NCI-H2196 (cell line): ENCODE results near the gene AIFM3.
"Not testable (repeated sequence)": the region's sequence is repeated elsewhere in the genome, so short reads cannot be mapped to it uniquely, and the experiment has no call there.

ENCODE experiments used
- DNase-seq: peaks from one replicate; lab custom pipeline; 2025; ENCODE audit not compliant: unreplicated experiment; lab: John Stamatoyannopoulos, UW

The AIFM3 gene

DNA sequence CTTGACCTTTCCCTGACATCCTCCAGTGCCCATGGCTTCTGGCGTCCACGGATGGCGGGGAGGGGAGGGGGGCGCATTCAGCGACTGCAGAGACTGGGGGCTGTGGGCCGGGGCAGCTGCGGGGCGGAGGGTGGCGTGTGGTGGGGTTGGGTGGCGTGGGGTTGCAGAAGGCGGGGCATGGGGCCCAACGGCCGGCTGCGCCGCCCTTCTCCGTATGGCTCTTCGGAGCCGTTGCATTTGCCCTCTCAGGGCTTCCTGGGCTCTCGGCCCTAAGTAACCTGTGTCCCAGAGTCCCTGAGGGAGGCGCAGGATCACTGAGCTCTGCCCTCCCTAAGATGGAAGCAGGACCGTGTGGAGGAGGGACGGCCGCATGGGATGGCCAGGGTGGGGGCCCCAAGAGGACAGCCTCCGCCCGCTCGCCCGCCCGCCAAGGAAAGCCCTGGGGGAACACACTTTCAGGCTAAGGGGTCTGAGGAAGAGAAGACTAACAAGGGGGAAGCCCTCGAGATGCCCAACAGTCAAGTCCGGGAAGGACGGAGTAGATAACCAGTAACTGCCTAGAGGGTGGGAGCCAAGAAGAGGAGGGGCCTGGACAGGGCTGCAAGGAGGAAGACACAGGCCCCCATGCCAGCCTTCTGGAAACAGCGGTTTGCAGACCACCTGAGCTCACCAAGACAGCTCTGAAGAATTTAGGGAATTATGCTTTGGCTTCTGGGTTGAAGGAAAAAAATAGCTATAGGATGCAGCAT is 9.2 kb upstream of the AIFM3 start:
- no peak for DNase-seq

DNA sequence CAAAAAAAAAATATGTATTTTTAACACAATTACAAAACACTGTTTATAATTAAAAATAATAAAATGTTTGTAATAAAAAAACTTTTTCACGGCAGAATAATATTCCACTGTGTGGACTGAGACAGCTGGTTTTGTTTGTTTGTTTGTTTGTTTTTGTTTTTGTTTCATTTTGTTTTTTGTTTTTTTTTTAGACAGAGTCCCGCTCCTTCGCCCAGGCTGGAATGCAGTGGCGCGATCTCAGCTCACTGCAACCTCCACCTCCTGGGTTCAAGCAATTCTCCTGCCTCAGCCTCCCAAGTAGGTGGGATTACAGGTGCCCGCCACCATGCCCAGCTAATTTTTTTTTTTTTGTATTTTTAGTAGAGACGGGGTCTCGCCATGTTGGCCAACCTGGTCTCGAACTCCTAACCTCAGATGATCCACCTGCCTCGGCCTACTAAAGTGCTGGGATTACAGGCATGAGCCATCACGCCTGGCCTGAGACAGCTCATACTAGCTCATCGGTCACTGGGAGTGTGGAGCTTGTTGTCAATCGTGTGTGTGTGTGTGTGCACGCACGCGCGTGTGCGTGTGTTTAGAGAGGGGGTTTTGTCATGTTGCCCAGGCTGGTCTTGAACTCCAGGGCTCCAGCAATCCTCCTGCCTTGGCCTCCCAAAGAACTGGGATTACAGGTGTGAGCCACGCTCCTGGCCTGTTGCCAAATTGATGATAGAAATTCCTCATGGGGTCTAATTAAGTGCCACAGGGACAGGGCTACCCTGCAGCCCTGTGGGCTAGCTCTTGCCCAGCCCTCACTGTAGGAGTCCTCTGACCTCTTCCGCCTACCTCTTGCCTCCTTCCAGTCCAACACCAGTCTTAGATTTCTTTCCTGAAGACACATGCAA is 7.2 kb upstream of the AIFM3 start:
- no peak for DNase-seq

DNA sequence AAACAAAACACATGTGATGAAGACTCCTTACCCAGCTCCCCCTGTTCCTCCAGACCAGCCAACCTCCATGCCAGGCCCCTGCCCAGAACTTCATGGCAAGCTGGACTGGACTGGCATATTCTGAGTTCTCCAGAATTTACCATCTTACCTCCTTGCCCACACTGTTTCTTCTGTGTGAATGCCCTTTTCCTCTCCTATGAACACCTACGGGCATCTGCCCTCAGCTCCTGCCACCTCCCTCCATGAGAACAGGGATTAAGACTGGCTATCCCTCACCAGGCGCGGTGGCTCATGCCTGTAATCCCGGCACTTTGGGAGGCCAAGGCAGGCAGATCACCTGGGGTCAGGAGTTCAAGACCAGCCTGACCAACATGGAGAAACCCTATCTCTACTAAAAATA is 6.4 kb upstream of the AIFM3 start:
- no peak for DNase-seq

DNA sequence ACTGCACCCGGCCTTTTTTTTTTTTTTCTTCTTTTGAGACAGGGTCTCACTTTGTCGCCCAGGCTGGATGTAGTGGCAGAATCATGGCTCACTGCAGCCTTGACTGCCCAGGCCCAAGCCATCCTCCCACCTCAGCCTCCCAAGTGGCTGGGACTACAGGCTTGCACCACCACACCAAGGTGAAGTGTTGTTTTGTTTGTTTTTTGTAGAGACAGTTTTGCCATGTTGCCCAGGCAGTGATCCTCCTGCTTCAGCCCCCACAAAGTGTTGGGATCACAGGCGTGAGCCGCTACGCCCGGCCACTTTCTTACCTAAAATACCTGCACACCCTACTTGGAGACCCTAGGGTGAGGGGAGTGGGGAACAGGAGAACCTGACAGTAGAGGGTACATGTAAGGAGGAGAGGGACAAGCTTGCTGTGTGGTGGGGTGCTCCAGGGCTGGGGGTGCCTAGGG is 4.5 kb upstream of the AIFM3 start:
- DNase-seq: no peak

DNA sequence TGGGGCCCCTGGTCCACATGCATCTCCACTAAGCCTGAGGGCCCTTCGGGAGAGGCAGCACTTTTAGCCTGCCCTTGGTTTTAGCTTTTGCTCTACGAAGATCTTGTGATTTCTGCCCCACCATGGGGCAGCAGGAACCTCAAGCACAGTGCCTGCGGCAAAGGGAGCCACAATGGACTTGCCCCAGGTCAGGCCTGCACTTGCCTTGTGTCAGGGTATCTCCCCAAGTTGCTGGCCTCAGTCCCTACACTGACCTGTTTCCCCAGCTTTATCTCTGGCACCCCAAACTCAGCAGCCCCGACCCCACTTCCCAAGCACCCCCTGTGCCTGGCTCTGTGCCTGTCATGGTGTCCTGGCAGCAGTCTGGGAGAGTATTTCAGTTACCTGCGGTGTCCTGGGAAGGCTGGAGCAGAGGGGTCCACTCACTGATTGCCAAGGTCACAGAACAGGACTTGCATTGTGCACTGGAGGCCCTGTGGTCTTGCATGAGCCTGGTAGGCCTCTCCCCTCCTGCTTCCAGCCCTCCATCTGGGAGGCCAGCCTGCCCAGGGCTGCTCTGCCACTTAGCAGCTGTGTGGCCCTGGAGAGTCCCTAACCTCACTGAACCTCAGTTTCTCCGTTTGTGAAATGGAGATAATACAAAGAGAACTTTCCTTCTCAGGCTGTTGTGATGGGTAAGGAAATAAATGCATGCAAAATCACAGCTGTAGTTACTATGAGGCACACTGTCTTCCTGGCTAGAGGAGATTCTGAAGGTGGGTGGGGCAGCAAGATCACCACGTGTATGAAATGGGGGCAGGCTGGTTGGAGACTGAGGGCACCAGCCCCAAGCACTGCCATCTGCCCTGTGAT is 3.6 kb upstream of the AIFM3 start:
- no peak for DNase-seq

DNA sequence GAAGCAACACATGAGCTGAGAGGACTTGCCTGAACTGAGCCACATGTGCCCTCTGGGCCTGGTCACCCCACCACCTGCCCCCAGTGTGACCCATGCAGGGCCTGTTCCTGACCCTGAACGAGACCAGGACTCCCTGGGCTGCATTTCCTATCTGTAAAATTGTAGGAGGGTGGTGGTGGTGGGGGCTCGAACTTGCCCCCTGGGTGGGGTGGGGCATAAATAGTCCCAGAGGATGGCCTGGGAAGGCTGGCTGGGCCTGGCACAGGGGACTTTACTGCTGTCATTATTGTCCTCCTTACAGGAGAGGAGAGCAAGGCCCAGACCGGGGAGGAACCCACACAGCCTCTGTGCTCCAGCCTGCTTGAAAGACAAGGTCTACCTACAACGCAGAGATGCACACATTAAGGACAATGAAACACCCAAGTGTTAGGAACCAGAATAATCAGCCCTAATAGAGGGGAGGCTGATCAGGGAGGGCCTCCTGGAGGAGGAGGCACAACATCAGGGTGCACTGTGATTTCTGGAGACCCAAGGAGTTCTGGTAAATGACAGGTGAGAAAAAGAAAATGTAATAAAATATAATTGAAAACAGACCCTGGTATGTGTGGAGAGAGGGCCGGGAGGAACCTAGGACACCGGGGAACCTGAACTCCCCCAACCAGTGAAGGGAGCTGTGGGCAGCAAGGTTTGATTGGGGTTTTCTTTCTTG is 2.8 kb upstream of the AIFM3 start:
- DNase-seq: no peak

DNA sequence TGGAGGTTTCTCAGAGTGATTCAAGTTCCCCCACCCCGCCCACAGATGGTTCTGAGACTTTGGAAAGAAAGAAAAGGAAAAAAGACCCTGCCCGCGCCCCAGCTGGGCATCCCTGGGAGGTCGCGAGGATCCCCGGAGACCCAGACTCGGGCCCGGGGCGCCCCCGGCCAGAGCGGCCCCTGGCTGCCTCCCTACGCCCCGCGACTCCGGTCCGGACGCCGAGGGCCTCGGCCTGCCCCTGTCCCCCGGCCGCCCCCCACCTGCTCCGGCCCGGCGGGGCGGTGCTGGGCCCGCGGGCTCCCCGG is 2.3 kb upstream of the AIFM3 start:
- DNase-seq: no peak

DNA sequence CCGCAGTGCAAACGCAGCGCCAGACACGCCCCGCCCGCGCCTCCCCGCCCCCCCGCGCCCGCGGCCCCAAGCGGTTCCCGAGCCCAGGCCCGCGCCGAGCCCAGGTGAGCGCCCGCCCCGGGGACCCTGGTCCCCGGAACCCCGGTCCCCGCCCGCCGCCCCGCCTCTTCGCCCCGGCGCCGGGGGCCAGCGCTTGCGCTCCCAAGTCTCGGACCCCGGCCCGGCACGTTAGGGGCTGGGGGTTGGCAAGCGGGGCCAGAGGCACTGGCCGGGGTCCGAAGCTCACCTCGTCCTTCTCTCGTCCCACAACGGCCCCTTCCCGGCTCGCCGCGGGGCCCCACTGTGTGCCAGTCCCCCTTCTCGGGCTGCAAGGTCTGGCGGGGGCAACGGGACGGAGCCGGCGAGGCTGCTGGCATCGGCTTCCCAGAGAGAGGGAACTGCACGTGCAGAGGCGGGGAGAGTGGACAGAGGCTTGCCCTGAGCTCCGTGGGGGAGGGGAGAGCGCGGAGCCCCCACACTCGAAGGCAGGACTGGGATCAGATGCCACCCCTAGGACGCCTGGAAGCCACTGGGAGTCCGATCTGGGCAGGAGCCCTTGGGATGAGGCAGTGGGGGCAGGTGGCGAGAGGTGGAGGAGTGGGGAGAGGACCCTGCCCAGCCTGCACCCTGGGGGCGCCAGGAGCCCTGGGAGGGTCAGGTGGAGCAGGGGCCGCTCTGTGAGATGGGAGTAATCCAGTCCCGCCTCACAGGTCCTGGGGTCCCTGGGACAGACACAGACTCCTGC is 1.8 kb upstream of the AIFM3 start:
- no peak for DNase-seq

DNA sequence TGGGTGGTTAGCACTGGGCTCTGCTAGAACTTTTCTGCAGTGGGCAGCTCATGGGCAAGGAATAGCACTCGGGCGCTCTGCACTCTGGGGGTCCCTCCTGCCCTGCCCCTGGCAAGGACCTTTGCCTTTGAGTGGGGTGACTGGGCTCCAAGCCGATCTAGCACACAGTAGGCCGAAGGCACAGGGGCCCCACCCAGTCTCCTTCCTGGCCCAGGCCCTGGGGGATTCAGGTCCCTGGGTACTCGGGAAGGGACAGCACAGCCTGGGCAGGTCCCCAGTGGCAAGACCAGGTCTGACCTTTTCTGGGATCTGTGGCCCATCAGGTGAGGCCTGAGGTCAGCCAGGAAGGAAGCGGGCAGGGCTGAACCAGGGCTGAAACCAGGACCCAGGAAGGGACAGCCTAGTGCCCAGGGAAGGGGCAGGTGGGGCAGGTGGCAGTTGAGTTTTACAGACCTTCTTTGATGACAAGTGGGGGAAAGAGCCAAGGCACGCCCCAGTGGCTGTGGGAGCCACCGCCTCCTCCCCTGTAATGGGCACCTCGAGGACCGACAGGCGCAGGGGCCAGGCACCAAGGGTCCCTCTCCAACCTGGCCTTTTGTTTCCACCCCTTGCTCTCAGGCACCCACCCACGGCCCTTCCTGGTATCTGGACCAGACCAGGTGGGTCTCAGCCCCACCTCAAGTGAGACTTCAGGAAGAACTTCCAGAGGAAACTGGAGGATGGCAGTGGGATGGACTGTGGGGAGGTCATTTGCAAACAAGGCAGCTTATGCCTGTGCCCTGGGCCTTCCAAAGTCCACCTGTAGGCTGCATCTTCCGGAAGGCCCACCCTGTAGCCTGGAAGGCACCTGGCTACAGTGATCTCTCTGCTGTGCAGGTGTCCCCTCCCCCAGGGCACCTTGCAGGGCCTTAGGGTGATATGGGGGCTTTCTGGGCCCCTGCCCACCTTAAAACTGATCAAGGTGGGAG is 883 bp upstream of the AIFM3 start:
- no peak for DNase-seq

DNA sequence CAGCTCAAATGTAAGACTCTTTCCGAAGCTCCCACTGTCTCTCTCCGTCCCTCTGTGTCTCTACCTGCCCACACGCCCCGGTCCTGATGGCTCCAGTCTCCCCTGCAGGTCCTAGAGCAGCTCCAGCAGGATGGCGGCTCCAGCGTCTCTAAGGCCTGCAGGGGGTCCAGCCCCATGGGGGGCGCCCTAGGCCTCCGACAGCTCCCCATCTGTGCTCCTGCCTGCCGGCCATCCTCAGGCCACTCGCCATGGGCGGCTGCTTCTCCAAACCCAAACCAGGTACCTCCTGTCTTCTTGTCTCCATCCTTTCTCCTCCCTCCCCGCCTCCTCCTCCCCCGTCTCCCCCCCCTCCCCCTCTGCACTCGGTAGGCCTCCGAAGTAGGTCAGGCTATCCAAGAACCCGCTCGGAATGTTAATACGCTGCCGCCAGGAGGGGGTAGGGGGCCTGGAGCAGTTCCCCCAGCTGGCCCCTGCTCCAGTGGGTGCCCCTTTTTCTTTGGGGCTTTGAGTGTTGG is 699 bp downstream of the AIFM3 start:
- DNase-seq: no peak

DNA sequence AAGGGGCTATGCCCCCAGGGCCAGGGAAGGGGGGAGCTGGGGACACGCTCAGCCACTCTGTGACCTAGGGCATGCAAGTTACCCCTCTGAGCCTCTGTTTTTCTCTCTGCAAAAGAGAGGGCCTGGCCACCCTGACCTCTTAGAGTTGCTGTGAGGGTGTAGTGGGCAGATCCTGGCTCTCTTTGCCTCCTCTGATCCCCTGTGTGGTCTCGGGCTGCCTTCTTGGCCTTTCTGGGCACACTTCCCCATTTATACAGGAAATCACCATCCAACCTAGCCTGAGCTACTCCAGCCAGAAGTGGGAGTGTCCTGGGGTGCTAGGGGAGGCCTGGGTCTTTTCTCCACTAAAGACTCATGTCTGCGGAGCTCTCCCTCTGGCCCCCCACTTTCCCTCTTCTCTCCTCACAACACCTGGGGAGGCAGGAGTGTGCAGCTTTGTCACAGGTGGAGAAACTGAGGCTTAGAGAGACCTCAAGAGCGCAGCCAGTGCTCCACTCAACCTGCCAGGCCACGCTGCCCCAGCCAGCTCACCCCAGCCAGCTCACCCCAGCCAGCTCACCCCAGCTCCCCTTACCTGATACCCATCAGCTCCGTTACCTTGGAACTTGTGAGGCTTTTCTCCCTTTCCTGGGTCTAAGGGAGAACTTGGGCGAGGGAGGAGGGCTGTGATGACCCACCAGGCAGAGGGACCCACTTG is 1.4 kb downstream of the AIFM3 start:
- DNase-seq: no peak

DNA sequence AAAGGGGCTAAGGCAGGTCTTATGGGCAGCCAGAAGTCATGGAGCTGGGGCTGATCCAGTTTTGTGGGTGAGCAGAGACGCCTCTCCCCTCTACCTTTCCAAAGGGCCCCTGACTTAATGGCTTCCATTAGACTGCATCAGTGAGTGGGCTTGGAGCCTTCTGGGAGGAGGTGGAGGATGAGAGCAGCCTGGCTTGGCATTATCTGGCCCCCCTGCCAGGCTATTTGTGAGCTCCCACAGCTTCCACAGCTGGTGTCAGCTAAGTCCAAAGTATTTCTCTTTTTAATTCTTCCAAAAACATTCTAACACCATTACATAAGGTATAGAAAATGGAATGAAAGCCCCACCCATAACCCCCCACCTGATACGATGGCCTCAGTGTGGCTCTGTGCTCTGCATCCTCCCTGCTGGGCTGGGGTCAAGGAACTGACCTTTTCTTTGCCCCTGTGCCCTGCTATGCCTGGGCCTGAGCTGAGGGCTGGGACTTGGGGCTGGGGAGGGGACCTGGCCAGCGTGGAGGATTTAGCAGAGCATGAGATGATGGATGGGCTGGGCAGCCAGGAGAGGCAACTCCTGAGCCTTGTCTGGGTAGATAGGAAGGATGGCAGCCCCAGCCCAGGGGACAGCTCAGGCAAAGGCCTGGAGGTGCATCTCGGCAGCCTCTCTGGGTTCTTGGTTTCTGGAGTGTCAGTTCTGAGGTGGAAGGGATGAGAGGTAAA is 4.0 kb downstream of the AIFM3 start:
- DNase-seq: no peak

DNA sequence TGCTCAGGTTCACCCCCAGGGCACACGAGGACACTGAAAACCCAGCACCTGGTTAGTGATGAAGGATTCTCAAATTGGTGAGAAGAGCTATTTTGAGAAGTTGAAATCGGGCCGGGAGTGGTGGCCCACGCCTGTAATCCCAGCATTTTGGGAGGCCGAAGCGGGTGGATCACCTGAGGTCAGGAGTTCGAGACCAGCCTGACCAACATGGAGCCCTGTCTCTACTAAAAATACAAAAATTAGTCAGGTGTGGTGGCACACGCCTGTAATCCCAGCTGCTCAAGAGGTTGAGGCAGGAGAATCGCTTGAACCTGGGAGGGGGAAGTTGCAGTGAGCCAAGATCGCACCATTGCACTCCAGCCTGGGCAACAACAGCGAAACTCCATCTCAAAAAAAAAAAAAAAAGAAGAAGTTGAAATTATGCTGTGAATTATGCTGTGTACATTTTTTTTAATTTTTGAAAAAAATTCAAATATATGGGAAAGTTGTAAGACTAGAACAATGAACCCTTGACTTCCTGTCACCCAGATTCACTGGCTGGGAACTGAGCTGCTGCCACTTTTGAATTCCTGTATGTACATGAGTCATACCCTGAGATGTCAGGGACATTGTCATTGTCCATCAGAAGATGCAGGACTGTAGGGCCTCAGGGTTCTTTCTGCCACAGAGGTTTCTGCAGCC is 5.1 kb downstream of the AIFM3 start:
- not testable (repeated sequence) for DNase-seq

DNA sequence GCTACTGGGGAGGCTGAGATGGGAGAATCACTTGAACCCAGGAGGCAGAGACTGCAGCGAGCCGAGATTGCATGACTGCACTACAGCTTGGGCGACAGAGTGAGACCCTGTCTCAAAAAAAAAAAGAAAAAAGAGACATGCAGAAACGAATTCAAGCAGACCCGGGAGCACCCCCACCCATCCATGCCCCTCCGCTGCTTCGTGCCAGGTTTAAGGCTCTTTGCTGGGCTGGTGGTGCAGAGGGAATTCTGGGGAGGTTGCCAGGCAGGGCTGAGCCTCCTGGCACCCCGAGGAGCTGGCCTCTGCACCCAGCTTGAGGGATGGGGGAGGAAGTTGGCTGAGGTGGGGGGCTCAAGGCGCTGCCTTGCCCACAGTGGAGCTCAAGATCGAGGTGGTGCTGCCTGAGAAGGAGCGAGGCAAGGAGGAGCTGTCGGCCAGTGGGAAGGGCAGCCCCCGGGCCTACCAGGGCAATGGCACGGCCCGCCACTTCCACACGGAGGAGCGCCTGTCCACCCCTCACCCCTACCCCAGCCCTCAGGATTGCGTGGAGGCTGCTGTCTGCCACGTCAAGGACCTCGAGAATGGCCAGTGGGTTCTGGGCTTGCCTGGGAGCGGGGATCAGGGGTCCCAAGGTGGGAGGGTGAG is 6.0 kb downstream of the AIFM3 start:
- DNase-seq: no peak

DNA sequence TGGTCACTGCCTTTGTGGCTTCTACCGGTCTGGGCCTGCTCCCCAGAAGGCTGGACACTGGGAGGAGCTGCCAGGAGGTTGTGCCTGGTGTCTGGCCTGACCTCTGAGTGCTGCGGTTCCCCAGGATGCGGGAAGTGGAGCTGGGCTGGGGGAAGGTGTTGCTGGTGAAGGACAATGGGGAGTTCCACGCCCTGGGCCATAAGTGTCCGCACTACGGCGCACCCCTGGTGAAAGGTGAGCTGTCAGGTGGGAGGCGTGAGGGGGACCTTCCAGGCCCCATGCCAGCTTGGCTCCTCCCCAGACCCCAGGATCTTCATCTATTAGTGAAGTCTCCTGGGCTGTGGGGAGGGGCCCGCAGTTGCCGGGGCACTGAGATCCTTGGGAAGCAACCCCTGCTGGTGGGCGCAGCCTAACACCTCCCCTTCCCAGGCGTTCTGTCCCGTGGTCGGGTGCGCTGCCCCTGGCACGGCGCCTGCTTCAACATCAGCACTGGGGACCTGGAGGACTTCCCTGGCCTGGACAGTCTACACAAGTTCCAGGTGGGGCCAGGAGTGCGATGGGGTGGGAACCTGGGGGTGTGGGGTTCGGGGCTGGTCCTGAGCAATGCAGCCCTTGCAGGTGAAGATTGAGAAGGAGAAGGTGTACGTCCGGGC is 6.7 kb downstream of the AIFM3 start:
- no peak for DNase-seq

DNA sequence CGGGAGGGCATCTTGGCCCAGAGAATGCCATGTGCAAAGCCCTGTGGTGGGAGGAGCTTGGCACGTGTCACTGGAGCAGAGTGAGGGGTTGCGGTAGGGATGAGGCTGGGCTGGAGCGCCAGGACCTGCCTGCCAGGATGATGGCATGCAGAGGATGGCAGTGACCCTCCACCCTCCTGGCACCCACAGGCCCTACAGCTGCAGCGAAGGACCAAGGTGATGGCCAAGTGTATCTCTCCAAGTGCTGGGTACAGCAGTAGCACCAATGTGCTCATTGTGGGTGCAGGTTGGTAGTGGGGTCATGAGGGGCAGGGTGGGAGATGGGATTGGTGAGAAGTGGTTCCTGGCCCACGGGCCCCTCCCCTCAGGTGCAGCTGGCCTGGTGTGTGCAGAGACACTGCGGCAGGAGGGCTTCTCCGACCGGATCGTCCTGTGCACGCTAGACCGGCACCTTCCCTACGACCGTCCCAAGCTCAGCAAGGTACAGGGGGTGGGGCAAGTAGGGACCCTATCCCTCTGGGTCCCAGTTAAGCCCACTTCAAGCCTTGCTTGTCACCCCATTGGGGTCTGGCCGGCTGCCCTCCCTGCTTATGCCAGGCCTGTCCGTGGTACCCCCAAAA is 7.4 kb downstream of the AIFM3 start:
- DNase-seq: no peak
